ENCODE data around the gene COL4A4. TPM values are rescaled to one million over a fixed set of nuclear protein-coding genes. Genes with fewer than 3 reads are reported as not detected.

Gene COL4A4
- total and polyA plus RNA-seq, 2 of the 4 experiments (the other 2 are of a cell fraction), result 0.02 TPM; not detected in 1

DNA sequence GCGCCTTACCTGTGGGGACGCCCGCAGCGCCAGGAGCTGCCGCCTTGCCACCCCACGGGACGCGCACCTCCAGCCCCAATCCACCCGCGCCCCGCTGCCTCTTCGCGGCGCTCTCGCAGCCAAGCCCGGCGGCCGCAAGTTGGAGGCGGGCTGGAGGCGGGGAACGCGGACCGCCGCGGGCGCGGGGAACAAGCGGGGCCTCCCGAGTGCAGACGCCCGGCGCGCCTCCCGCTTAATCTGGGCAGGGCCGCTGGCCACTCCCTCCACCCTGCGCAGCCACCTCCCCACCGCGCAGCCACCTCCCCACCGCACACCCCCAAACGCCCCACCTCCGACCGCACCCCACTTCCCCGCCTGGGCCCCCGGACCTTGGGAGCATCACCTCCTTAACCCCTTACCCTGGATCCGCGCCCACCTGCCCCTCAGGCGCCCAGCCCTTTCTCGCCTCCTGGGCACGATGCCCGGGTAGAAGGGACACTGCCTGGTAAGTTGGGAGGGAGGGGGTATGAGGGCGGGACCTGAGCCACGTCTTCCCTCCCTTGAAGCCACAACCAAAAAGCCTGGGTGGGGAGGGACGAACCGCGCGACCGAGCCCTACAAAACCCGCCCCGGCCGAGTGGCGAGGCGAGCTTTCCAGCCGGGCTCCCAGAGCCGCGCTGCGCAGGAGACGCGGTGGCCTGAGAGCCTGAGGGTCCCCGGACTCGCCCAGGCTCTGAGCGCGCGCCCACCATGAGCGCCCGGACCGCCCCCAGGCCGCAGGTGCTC lies at the start of gene COL4A4, which contains the start of gene COL4A3 (continued):
- TF ChIP-seq MAFK (IDR thresholded peaks at IDR 0.05; ENCODE audit: low read depth, low read length) (no peak), MXI1 (IDR thresholded peaks at IDR 0.05; ENCODE audit: borderline replicate concordance, low read depth, low read length) (no peak)

DNA sequence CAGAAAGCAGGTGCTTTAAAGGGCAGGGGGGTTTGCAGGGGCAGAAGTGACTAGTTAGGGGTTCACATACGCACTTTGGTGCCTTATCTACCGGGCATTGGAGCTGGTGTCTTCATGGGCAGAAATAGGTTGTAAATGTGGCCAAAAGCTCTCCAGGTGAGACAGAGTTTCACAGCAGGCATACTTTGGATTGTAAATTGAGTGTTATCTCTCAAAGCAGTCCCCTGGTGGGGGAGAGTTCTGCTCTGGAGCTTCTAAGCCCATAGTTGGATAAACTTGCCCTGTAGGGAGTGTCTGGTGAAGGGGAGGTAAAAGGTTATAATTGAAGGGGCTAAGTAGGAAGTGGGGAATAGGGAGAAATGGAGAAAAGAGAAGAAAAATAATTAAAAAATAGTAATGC lies 43.6 kb upstream of the COL4A4 start:
- Histone ChIP-seq H3K4ac (ENCODE audit: low read depth, low read length) (no peak overlapping the region), H2BK5ac (ENCODE audit: low read depth, low read length, poor library complexity, severe bottlenecking) (no peak overlapping the region), H4K8ac (ENCODE audit: low read depth in 2 of 2, low read length in 2 of 2) (no peak overlapping the region), H3K4me2 (ENCODE audit: low read depth, low read length) (no peak overlapping the region), H2BK15ac (ENCODE audit: low read depth, low read length) (no peak overlapping the region), H4K5ac (ENCODE audit: low read depth, low read length) (no peak overlapping the region), H2BK20ac (ENCODE audit: low read depth, low read length) (no peak overlapping the region), H2AK5ac (ENCODE audit: low read depth, low read length) (no peak overlapping the region), H3K27ac (ENCODE audit: insufficient read depth, low read length) (no peak overlapping the region), H2AK9ac (replicated peaks; ENCODE audit: low read depth, low read length, poor library complexity) (no peak overlapping the region), H3K14ac (replicated peaks; ENCODE audit: low read depth, low read length) (no peak overlapping the region), H4K91ac (ENCODE audit: insufficient read depth, low read depth, low read length) (no peak overlapping the region), H4K20me1 (ENCODE audit: insufficient read depth, low read length) (no peaks in the 10 kb centered on the region), H3K79me1 (ENCODE audit: low read depth in 1 of 2, low read length in 2 of 2) (no peaks in the 10 kb centered on the region), H3K9ac (ENCODE audit: low read depth, low read length) (no peak overlapping the region), H3K9me3 (ENCODE audit: control insufficient read depth, insufficient read depth, low read length) (no peaks in the 10 kb centered on the region), H3K23ac (ENCODE audit: low read depth, low read length) (no peak overlapping the region), H3K4me3 (ENCODE audit: insufficient read depth, low read depth, low read length) (no peak overlapping the region), H2BK120ac (ENCODE audit: low read depth, low read length) (no peak overlapping the region), H3K4me1 (ENCODE audit: control insufficient read depth, insufficient read depth, low read length) (no peaks in the 10 kb centered on the region), H3K18ac (ENCODE audit: low read depth, low read length) (no peak overlapping the region), H3K36me3 (ENCODE audit: control insufficient read depth, insufficient read depth, low read length) (no peaks in the 10 kb centered on the region), H2AFZ (replicated peaks; ENCODE audit: low read length, poor library complexity) (no peak overlapping the region), H3K9me1 (ENCODE audit: insufficient read depth, low read length) (no peaks in the 10 kb centered on the region), H3K56ac (ENCODE audit: extremely low read depth, insufficient read depth, low read length) (no peak overlapping the region), H3K27me3 (ENCODE audit: control insufficient read depth, insufficient read depth, low read length) (peaks cover 5% of the 10 kb centered on the region)
- BruUV-seq (replicated peaks), result no TSS peak
- WGBS, 2 experiments (ENCODE audit: extremely low coverage in 2 of 2, insufficient read length in 1 of 2), result no CpG with 5 or more reads among the region's 2 CpGs
- dilution Hi-C loops (cut with HindIII; ENCODE audit: low sequenced_read_pairs, unreplicated experiment), result no loop called here
- ATAC-seq (ENCODE audit: low read depth), result no peak
- CTCF ChIA-PET, result no interaction called here
- no peak for DNase-seq
- POLR2A ChIA-PET (ENCODE audit: unreplicated experiment), result no interaction called here
- intact Hi-C loops (cut with micrococcal nuclease), result no loop called here
- in situ Hi-C loops (cut with MboI; ENCODE audit: low sequenced_read_pairs), result no loop called here
- TF ChIP-seq, protein P1, sequence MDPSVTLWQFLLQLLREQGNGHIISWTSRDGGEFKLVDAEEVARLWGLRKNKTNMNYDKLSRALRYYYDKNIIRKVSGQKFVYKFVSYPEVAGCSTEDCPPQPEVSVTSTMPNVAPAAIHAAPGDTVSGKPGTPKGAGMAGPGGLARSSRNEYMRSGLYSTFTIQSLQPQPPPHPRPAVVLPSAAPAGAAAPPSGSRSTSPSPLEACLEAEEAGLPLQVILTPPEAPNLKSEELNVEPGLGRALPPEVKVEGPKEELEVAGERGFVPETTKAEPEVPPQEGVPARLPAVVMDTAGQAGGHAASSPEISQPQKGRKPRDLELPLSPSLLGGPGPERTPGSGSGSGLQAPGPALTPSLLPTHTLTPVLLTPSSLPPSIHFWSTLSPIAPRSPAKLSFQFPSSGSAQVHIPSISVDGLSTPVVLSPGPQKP (IDR thresholded peaks at IDR 0.05; ENCODE audit: borderline replicate concordance, low read depth, low read length), result no peak
- TF ChIP-seq MAFK (IDR thresholded peaks at IDR 0.05; ENCODE audit: low read depth, low read length) (no peak), RFX5 (IDR thresholded peaks at IDR 0.05; ENCODE audit: low read depth, low read length) (no peak), CHD1 (IDR thresholded peaks at IDR 0.05; ENCODE audit: low read depth, low read length) (no peak), RCOR1 (IDR thresholded peaks at IDR 0.05; ENCODE audit: insufficient replicate concordance, low read length) (no peak), MAZ (IDR thresholded peaks at IDR 0.05; ENCODE audit: borderline replicate concordance, low read depth, low read length) (no peak), BHLHE40 (IDR thresholded peaks at IDR 0.05; ENCODE audit: low read depth, low read length) (no peak), SMC3 (IDR thresholded peaks at IDR 0.05; ENCODE audit: low read depth, low read length) (no peak), NFE2L2 (IDR thresholded peaks at IDR 0.05; ENCODE audit: low read depth, low read length) (no peak), RAD21 (IDR thresholded peaks at IDR 0.05; ENCODE audit: low read length) (no peak), MXI1 (IDR thresholded peaks at IDR 0.05; ENCODE audit: borderline replicate concordance, low read depth, low read length) (no peak), CEBPB (IDR thresholded peaks at IDR 0.05; ENCODE audit: low read depth, low read length) (no peak), POLR2A (IDR thresholded peaks at IDR 0.05; ENCODE audit: low read depth, low read length) (no peak), FOS (IDR thresholded peaks at IDR 0.05; ENCODE audit: low read depth, low read length) (no peak)
- TF ChIP-seq, protein P2, sequence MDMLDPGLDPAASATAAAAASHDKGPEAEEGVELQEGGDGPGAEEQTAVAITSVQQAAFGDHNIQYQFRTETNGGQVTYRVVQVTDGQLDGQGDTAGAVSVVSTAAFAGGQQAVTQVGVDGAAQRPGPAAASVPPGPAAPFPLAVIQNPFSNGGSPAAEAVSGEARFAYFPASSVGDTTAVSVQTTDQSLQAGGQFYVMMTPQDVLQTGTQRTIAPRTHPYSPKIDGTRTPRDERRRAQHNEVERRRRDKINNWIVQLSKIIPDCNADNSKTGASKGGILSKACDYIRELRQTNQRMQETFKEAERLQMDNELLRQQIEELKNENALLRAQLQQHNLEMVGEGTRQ (IDR thresholded peaks at IDR 0.05; ENCODE audit: low read depth, low read length), result no peak
